Fibroblast of lung (primary cell): ENCODE measurements around the gene SYT8. TPM values are rescaled to one million over a fixed set of nuclear protein-coding genes. Genes with fewer than 3 reads are reported as not detected.

Experiments
- DNase-seq, 2 donors: peaks; one replicate each; pipeline versions ENCODE4 v3.0.0 to v3.0.0-alpha.2; 2010; ENCODE audit warnings: low read depth in 2 of 2
- H2AFZ ChIP-seq: 2 replicates; pipeline ENCODE4 v1.5.1; 2012; ENCODE audit warnings: low read length, control low read depth, inconsistent platforms
- H3K27ac ChIP-seq: 2 replicates; pipeline ENCODE4 v1.5.1; 2011; ENCODE audit warnings: low read length, control low read depth; ENCODE audit not compliant: insufficient read depth
- H3K27me3 ChIP-seq: 2 replicates; pipeline ENCODE4 v1.5.1; 2011; ENCODE audit warnings: mild to moderate bottlenecking, low read length; ENCODE audit not compliant: control insufficient read depth, insufficient read depth
- H3K36me3 ChIP-seq: 2 replicates; pipeline ENCODE4 v1.5.1; 2011; ENCODE audit warnings: low read length; ENCODE audit not compliant: control insufficient read depth, insufficient read depth
- H3K4me1 ChIP-seq: 2 replicates; pipeline ENCODE4 v1.5.1; 2011; ENCODE audit warnings: low read length; ENCODE audit not compliant: control insufficient read depth, insufficient read depth; ENCODE audit errors: extremely low read depth
- H3K4me2 ChIP-seq: 2 replicates; pipeline ENCODE4 v1.5.1; 2011; ENCODE audit warnings: low read length, control low read depth; ENCODE audit not compliant: insufficient read depth; ENCODE audit errors: extremely low read depth
- H3K4me3 ChIP-seq, 4 experiments: fragments of 200-600 bp in 1 of 4; sonication (generic) in 1 of 4; replicated peaks in 1 of 4; 2 replicates each; pipeline ENCODE4 v1.5.1; 2011 to 2016; ENCODE audit warnings: low read length in 4 of 4, low read depth in 3 of 4, mild to moderate bottlenecking in 3 of 4, control low read depth in 2 of 4, inconsistent platforms in 1 of 4, mixed read lengths in 1 of 4; ENCODE audit not compliant: insufficient read depth in 1 of 4; ENCODE audit errors: control extremely low read depth in 1 of 4
- H3K79me2 ChIP-seq: 2 replicates; pipeline ENCODE4 v1.5.1; 2012; ENCODE audit warnings: mild to moderate bottlenecking, low read length, inconsistent platforms; ENCODE audit not compliant: control insufficient read depth, insufficient read depth
- H3K9ac ChIP-seq: 2 replicates; pipeline ENCODE4 v1.5.1; 2011; ENCODE audit warnings: mild to moderate bottlenecking, low read length, control low read depth; ENCODE audit not compliant: insufficient read depth
- H3K9me3 ChIP-seq: 2 replicates; pipeline ENCODE4 v1.5.1; 2012; ENCODE audit warnings: low read depth, low read length; ENCODE audit not compliant: control insufficient read depth, insufficient read depth
- H4K20me1 ChIP-seq: 2 replicates; pipeline ENCODE4 v1.5.1; 2011; ENCODE audit warnings: low read length; ENCODE audit not compliant: control insufficient read depth, insufficient read depth; ENCODE audit errors: extremely low read depth
- EZH2 ChIP-seq: IDR thresholded peaks from 2 replicates; pipeline ENCODE4 v1.5.1; 2012; ENCODE audit warnings: low read length, control low read depth, mild to moderate bottlenecking; ENCODE audit errors: missing control alignments
- polyA plus RNA-seq, 2 donors: library from polyadenylated mRNA; depleted of rRNA in 1 of 2; stranded (reverse) in 1 of 2; unstranded in 1 of 2; fragments of >200 nt; gene quantifications; 2 replicates each; pipeline ENCODE4 v1.2.1, GENCODE V29; 2011 to 2012; ENCODE audit warnings: missing spikeins in 1 of 2
- total RNA-seq: library from RNA; depleted of rRNA; stranded (reverse); fragments of >200 nt; gene quantifications from 2 replicates; pipeline ENCODE4 v1.2.1, GENCODE V29; 2014
- TF ChIP-seq, protein P1 (sequence below), 2 donors: IDR thresholded peaks in 1 of 2; conservative IDR thresholded peaks in 1 of 2; 1 replicate in 1 of 2; 2 replicates in 1 of 2; pipeline ENCODE4 v1.5.1; 2011 to 2012; ENCODE audit warnings: low read length in 2 of 2, control low read depth in 1 of 2, inconsistent platforms in 1 of 2, low read depth in 1 of 2, mild to moderate bottlenecking in 1 of 2

SYT8 gene
- total and polyA plus RNA-seq, 2 donors (not counting 1 experiment from before 2014, with no cell fraction given): not detected

DNA sequence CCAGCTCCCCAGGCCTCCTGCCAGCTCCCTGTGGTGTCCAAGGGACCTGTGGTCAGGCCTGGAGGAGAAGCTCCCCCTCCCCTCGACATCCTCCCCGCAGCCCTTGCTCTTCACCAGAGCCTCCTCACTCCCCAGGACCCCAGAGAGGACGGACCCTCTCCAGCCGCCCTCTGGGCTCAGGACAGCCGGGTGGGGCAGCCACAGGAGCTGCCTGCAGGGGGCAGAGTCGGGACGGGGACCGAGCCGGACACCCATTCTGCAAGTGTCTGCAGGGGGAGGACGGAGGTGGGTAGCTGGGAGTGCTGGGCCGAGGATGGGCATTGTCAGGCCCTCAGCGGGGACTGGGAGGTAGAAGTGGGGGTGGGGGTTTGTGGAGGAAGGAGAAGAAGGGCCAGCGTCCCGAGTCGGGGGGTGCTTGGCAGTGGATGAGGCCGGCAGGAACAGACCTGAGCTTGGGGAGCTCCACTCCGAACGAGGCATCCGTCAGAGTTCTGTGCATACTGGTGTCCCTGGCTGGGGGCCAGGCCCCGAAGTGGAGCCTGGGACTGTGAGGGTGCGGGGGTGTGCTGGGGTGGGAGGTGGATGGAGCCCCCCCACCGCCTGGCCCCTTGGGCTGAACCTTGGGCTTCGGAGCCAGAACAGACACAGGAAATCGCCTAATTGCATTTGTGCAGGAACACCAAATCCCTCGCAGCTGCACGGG, 41.7 kb downstream of the SYT8 start:
- TF ChIP-seq, protein P1, sequence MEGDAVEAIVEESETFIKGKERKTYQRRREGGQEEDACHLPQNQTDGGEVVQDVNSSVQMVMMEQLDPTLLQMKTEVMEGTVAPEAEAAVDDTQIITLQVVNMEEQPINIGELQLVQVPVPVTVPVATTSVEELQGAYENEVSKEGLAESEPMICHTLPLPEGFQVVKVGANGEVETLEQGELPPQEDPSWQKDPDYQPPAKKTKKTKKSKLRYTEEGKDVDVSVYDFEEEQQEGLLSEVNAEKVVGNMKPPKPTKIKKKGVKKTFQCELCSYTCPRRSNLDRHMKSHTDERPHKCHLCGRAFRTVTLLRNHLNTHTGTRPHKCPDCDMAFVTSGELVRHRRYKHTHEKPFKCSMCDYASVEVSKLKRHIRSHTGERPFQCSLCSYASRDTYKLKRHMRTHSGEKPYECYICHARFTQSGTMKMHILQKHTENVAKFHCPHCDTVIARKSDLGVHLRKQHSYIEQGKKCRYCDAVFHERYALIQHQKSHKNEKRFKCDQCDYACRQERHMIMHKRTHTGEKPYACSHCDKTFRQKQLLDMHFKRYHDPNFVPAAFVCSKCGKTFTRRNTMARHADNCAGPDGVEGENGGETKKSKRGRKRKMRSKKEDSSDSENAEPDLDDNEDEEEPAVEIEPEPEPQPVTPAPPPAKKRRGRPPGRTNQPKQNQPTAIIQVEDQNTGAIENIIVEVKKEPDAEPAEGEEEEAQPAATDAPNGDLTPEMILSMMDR (conservative IDR thresholded peaks at IDR 0.05 in 1 of 2, IDR thresholded peaks at IDR 0.05 in 1 of 2; ENCODE audit: low read depth in 1 of 2, low read length in 2 of 2): peak; percentile 36 to 54
- no peak for TF ChIP-seq EZH2
- Histone ChIP-seq H3K36me3 (no peaks in the 10 kb centered on the region), H3K79me2 (no peaks in the 10 kb centered on the region), H3K4me2 (no peak overlapping the region), H2AFZ (no peak overlapping the region), H3K27me3 (no peaks in the 10 kb centered on the region), H3K4me1 (no peaks in the 10 kb centered on the region), H3K9me3 (no peaks in the 10 kb centered on the region), H3K4me3 (peak overlapping the region in 1 of 4 experiments; percentile 20), H3K9ac (no peak overlapping the region), H3K27ac (no peak overlapping the region), H4K20me1 (no peaks in the 10 kb centered on the region)
- peak; percentile 21 to 91 for DNase-seq

DNA sequence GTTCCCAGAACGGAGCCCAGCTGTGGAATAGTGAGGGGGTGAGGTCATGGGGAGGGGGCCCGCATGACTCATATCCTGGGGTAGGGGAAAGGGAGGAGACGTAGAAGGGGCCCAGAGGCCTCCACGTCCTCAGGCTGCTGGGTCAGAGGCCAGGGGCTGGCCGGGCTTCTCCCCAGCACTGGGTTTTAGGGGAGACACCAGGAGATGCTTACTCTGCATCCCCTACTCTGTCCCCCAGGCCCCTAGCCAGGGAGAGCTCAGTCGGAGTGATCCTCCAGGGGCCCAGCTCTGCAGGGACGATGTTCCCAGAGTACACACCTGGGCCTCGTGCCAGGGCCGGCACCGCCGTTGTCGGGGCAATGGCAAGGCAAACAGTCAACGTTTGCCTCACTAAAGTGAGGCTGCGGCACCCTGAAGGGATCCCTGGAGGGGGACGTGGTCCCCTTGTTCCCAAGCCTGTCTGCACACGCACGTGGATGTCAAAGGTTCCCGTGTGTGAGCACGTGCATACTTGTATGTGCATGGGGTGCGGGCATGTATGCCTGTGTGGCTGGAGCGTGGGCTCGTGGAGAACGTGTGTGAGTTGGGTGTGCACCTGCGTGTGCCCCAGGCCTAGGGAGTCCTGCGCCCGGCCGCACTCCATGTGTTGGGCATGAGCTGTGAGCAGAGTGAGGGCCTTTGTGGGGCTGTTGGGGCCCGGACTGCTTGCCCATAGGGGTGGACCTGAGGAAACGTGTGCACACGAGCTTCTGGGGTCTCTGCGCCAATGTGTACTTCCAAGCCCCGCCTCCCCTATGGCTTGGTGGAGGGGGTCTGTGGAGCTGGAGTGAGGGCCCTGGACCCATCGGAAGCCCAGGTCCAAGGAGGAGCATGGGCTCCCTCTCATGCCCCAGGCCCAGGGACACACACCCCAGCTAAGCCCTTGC, 42.7 kb downstream of the SYT8 start:
- H2AFZ ChIP-seq: no peak overlapping the region
- TF ChIP-seq EZH2: no peak
- no peaks in the 10 kb centered on the region for H3K4me1 ChIP-seq
- H3K27ac ChIP-seq: no peak overlapping the region
- no peaks in the 10 kb centered on the region for H3K79me2 ChIP-seq
- no peaks in the 10 kb centered on the region for H4K20me1 ChIP-seq
- no peaks in the 10 kb centered on the region for H3K36me3 ChIP-seq
- no peak overlapping the region for H3K4me3 ChIP-seq
- no peaks in the 10 kb centered on the region for H3K9me3 ChIP-seq
- H3K9ac ChIP-seq: no peak overlapping the region
- no peaks in the 10 kb centered on the region for H3K27me3 ChIP-seq
- H3K4me2 ChIP-seq: no peak overlapping the region
- DNase-seq: peak; percentile 16 to 83

DNA sequence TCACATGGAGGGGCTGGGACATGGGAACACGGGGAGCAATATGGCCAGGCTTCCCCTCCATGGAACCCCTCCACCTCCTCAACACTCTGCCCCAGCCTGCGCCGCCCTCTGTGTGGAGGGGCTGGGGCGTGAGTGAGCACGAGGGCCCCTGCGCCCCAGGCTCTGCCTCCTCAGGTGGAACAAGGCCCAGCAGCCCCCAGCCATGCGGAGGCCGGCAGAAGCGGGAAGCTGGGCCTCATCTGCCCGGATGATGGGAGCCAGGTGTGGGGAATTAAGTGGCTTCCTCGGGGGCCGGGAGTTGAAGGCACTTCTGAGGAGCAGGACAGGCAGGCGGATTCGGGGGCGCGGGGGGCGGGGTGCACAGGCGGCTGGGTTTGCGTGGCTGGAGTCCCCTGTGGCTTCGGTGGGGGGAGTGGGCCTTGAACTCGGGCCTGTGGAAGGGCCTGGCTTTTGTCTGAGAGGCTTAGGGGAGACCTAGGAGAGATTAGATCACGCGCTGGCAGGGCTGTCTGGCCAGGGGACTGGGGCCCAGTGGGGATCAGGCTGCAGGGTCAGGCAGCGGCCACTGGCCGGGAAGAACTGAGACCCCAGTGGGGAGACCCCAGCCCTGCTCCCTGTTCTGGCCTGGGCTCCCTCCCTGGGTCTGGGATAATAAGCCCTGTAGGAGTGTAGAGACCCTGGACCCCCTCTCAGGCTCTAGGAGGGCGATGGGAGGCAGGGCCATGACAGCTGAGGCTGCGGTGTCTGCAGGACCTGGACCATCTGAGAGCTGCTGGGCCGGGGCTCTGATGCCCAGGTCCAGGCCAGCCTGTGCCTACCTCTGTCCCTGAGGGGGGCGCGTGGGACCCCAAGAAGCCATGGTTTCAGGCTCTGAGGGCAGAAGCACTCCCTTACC, 43.6 kb downstream of the SYT8 start:
- no peak overlapping the region for H3K4me3 ChIP-seq
- DNase-seq: no peak
- no peak overlapping the region for H3K9ac ChIP-seq
- no peaks in the 10 kb centered on the region for H4K20me1 ChIP-seq
- TF ChIP-seq, protein P1 (conservative IDR thresholded peaks at IDR 0.05 in 1 of 2, IDR thresholded peaks at IDR 0.05 in 1 of 2; ENCODE audit: low read depth in 1 of 2, low read length in 2 of 2): no peak
- TF ChIP-seq EZH2: no peak
- H2AFZ ChIP-seq: no peak overlapping the region
- H3K4me1 ChIP-seq: no peaks in the 10 kb centered on the region
- H3K79me2 ChIP-seq: no peaks in the 10 kb centered on the region
- H3K36me3 ChIP-seq: no peaks in the 10 kb centered on the region
- H3K27ac ChIP-seq: no peak overlapping the region
- no peaks in the 10 kb centered on the region for H3K27me3 ChIP-seq
- no peak overlapping the region for H3K4me2 ChIP-seq
- no peaks in the 10 kb centered on the region for H3K9me3 ChIP-seq
